HG02938 (cell line): Measurements from ENCODE around the gene SBF1.
"Not testable (repeated sequence)": the region's sequence is repeated elsewhere in the genome, so short reads cannot be mapped to it uniquely, and the experiment has no call there.

Source experiments
- ATAC-seq: cut with Tn5 transposase; IDR thresholded peaks from one replicate; pipeline ENCODE4 v1.9.1; 2021; ENCODE audit warnings: mild to moderate bottlenecking, moderate library complexity; ENCODE audit not compliant: unreplicated experiment

The SBF1 gene

GRCh38 chr22:50435291-50436014 lies 39.4 kb downstream of the SBF1 start:
- ATAC-seq = no peak

- no peak for ATAC-seq
These were observed 40.0 kb downstream of the SBF1 start for GRCh38 chr22:50434849-50435248.

GRCh38 chr22:50432877-50433510 lies 41.8 kb downstream of the SBF1 start:
- not testable (repeated sequence) for ATAC-seq

- ATAC-seq = no peak
These were observed 42.5 kb downstream of the SBF1 start for GRCh38 chr22:50432131-50432876.

- no peak for ATAC-seq
These were observed 49.5 kb downstream of the SBF1 start for GRCh38 chr22:50425179-50425916.

DNA sequence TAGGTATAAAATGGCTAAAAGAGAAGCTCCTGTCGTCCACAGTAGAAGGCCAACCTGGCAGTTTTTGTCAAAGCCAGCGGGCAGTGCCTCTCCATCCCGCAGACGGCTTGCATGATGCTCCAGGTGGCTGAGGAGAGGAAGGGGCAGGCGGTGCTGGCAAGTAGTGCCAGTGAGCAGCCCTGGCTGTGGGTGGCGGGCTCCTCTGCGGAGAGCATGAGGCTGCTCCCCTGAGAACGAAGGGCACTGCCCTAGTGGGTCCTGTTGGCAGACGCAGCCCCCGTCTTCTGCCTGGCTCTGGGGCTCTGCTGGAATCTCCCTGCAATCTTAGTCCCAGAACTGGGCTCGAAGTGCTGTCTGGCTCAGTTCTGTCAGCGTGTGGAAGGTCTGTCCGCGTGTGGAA lies 50.9 kb downstream of the SBF1 start:
- ATAC-seq = no peak

DNA sequence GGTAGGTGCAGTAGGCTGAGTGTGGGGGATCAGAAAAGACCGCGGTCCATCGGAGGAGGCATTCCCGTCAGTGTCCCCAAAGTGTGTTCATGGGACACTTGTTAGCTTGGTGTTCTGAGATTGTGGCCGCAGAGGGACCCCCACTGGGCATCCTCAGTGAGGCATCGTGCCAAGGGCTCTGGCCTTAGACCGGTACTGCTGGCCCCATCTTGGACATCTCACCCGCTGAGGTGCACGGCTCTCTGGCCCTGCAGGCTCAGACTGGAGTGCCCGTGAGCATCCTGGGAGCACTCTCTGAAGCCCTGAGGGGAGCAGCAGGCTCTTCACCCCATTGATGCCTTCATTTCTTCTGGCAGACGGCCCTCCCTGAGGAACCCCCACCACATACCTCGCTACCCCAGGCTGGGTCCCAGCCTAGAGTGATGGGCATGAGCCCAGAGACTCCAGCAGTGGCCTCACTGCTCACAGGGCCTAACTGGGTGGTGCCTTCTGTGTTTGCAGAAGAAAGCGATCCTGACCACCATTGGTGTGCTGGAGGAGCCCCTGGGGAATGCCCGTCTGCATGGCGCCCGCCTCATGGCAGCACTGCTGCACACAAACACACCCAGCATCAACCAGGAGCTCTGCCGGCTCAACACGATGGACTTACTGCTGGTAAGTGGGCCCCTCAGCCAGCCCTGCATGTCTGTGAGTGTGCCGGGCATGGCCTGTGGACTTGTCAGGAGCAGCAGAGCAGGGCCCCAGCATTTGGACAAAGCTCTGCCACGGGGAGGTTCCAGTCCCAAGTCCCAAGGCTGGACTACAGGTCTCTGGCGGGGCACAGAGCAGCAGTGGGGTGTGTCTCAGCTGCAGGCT lies 51.6 kb downstream of the SBF1 start:
- no peak for ATAC-seq

DNA sequence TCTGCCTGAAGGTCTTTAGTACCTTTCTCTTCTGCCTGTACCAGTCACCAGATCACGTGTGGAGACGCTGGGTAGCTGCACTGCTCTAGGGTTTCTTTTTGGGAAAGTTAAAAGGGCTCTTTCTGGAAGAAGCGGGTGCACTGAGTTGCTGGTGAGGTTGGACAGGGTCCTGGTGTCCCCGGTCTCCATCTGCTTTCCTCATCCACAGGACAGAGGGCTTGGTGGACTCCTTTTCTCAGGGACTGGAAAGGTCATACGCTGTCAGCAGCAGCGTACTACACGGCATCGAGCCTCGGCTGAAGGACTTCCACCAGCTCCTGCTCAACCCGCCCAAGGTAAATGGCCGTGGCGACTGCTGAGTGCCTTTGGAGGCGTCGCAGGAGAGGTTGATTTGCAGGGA lies 52.8 kb downstream of the SBF1 start:
- ATAC-seq = no peak

GRCh38 chr22:50420581-50420980 lies 54.3 kb downstream of the SBF1 start:
- ATAC-seq = no peak

GRCh38 chr22:50420015-50420414 lies 54.8 kb downstream of the SBF1 start:
- ATAC-seq = no peak

- no peak for ATAC-seq
These were observed 55.7 kb downstream of the SBF1 start for GRCh38 chr22:50419116-50419515.

GRCh38 chr22:50418624-50419023 lies 56.2 kb downstream of the SBF1 start:
- ATAC-seq = no peak

DNA sequence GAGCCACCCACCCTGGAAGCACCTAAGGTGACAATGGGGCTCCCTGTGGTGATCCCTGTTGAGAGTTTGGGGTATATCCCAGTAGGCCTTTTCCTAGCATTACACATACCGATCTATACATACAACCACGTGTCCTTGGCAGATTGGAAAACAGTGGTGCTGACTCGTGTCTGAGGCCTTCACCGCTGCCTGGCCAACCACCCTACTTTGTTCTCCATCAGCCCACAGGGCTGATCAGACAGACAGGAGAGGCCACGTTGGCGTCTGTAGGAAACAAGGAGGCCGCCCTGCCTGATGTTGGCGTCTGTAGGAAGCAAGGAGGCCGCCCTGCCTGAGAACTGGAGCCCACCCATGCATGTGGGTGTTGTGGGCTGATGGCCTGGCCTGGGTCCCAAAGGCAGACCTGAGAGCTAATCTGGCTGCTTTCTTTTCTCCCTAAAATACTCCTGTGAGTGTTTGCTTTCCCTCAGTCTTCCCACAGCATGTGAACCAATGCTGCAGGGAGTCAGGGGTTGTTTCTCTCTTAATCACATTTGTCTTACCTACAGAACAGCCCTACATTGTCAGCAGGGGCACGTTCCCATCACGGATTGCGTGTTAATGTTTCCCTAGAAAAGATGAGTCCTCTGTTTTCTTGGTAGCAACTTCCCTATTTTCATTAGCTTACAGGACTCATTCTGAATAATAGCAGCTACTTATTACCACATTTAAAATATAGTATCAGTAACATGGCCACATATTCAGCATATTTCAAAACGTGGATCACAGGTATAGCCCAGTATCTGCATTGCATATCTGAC lies 57.2 kb downstream of the SBF1 start:
- no peak for ATAC-seq

DNA sequence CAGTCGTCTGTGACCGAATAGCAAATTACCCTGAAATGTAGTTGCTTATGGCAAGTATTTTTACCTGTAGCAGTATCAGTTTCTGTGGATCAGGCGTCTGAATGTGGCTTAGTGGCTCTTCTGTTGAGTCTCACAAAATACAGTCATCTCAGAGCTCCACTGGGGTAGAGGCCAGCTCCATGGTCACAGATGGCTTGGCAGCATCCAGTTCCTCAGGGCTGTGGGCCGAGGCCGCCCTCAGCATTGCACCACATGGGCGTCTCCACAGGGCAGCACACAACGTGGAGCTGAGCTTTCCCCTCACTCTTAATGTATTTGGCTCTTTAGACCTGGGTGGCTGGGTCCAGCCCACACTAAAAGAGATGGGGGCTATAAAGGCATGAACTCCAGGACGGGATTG lies 57.8 kb downstream of the SBF1 start:
- ATAC-seq = no peak

DNA sequence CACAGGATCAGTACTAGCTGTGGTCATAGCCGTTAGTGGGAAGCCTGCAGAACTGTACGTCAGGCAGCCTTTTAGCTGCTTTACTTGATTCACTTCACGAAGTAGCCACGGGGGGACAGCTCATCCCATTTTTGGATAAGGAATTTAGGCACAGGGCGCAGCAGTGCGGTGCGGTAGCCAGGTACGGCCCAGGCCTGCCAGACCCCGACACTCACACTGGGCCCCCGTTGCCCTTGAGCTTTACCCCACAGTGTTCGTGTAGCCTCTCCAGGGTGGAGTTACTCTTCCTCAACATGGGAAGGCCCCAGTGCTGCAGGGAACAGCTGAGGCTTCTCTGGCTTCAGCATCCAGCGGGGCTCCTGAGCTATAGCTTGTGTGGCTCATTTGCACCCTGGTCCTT lies 59.4 kb downstream of the SBF1 start:
- no peak for ATAC-seq

DNA sequence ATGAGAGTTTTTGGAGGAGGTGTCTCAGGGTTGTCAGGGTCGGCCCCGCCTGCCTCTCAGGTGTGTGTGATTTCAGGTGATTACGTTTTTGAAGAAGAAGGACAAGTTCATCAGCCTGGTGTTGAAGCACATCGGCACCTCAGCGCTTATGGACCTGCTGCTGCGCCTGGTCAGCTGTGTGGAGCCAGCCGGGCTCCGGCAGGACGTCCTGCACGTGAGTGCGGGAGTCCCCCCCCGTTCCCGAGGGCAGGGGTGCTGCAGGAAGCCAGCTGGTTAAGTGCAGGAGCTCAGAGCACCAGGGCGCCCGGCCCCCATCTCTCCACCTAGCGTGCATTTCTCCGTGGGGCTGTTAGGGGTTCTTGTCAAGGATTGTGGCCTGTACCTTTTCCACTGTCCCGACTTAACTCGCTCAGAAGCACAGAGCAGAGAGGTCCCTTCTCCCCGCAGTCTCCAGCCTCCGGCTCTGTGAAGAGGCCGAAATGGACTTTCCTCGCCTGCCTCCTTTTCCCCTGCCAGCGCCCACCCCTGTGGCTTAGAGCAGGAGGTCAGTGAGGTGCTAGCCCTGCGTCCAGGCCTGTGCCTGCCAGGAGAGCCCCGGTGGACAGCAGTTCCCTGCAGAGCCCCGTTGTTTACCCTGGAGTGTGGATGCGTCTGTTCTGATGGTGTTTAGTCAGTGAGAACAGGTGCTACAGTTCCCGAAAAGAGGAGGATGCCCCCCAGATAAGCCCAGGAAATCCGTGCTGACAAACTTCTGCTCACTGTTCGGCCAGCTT lies 60.2 kb downstream of the SBF1 start:
- ATAC-seq = no peak

DNA sequence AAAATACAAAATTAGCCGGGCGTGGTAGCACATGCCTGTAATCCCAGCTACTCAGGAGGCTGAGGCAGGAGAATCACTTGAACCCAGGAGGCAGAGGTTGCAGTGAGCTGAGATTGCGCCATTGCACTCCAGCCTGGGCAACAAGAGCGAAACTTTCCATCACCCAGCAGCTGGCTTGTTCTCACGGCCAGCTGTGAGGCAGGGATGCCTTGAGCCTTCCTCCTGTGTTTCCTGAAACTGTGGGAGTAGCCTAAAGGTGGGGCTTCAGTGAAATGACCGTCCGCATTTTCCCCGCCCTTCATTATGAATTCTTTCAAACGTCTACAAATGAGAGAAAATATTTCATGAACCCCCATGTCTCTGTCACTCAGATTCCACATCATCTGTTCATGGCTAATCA lies 65.9 kb downstream of the SBF1 start:
- ATAC-seq = not testable (repeated sequence)

GRCh38 chr22:50408311-50408710 lies 66.5 kb downstream of the SBF1 start:
- no peak for ATAC-seq
